GM21825 (cell line): ENCODE data around the gene FHIT.

Experiments
- ATAC-seq: cut with Tn5 transposase; IDR thresholded peaks from one replicate; pipeline ENCODE4 v1.9.1; 2021; ENCODE audit warnings: mild to moderate bottlenecking, moderate library complexity; ENCODE audit not compliant: unreplicated experiment

FHIT gene

GRCh38 chr3:59798372-59799086, 1452.7 kb downstream of the FHIT start:
- ATAC-seq, result no peak

- no peak for ATAC-seq
These were observed 1453.7 kb downstream of the FHIT start for GRCh38 chr3:59797533-59797932.

GRCh38 chr3:59796456-59796855, 1454.8 kb downstream of the FHIT start:
- ATAC-seq, result no peak

- ATAC-seq, result no peak
These were observed 1455.5 kb downstream of the FHIT start for GRCh38 chr3:59795756-59796155.

GRCh38 chr3:59793976-59794375, 1457.3 kb downstream of the FHIT start:
- no peak for ATAC-seq

- no peak for ATAC-seq
These were observed 1459.4 kb downstream of the FHIT start for GRCh38 chr3:59791774-59792308.

GRCh38 chr3:59790241-59790640, 1461.0 kb downstream of the FHIT start:
- ATAC-seq, result no peak

- no peak for ATAC-seq
These were observed 1462.5 kb downstream of the FHIT start for GRCh38 chr3:59788801-59789200.

GRCh38 chr3:59788133-59788532, 1463.1 kb downstream of the FHIT start:
- ATAC-seq, result no peak

GRCh38 chr3:59786374-59786773, 1464.9 kb downstream of the FHIT start:
- ATAC-seq, result no peak

- ATAC-seq, result no peak
These were observed 1467.1 kb downstream of the FHIT start for GRCh38 chr3:59784164-59784563.

GRCh38 chr3:59783468-59783988, 1467.7 kb downstream of the FHIT start:
- no peak for ATAC-seq

- no peak for ATAC-seq
These were observed 1468.6 kb downstream of the FHIT start for GRCh38 chr3:59782664-59783063.

GRCh38 chr3:59780209-59780608, 1471.0 kb downstream of the FHIT start:
- ATAC-seq, result no peak

GRCh38 chr3:59779260-59779659, 1472.0 kb downstream of the FHIT start:
- no peak for ATAC-seq

- ATAC-seq, result no peak
These were observed 1473.6 kb downstream of the FHIT start for GRCh38 chr3:59777667-59778077.

- no peak for ATAC-seq
These were observed 1474.2 kb downstream of the FHIT start for GRCh38 chr3:59777066-59777465.

- ATAC-seq, result no peak
These were observed 1475.4 kb downstream of the FHIT start for GRCh38 chr3:59775761-59776325.

- no peak for ATAC-seq
These were observed 1476.1 kb downstream of the FHIT start for GRCh38 chr3:59775106-59775505.

- ATAC-seq, result no peak
These were observed 1476.6 kb downstream of the FHIT start for GRCh38 chr3:59774634-59775033.

GRCh38 chr3:59774000-59774399, 1477.3 kb downstream of the FHIT start:
- ATAC-seq, result no peak
